HepG2 (cell line): Measurements from ENCODE around the gene CACNG7. TPM values are rescaled to one million over a fixed set of nuclear protein-coding genes. Genes with fewer than 3 reads are reported as not detected.

Source experiments
- ATAC-seq: fragments of 200-7000 bp; cut with Tn5 transposase; 3 replicates; pipeline ENCODE4 v1.9.1; 2020; ENCODE audit warnings: mild to moderate bottlenecking, moderate library complexity
- BruUV-seq: library from RNA; stranded (reverse); fragments of 400-500 nt; replicated peaks from 2 replicates; lab custom pipeline; 2021; lab: Mats Ljungman, UMichigan
- CTCF ChIA-PET: fragments of 300-600 bp; formaldehyde crosslinking; extraction: SDS; loops from one replicate; lab custom pipeline; 2021; ENCODE audit warnings: low total read pairs, inconsistent platforms, low intra/inter-chr PET ratio; lab: Yijun Ruan, JAX
- POLR2A ChIA-PET: fragments of 350-600 bp; sonication (Branson Sonifier 250); formaldehyde crosslinking; loops from one replicate; lab custom pipeline; 2020; ENCODE audit warnings: antibody characterized with exemption, inconsistent platforms; lab: Yijun Ruan, JAX
- DNase-seq: peaks from one replicate; pipeline ENCODE4 v3.0.0-alpha.2; 2015; ENCODE audit warnings: low spot score
- FAIRE-seq: peaks from 3 replicates; lab custom pipeline; 2011; peaks lifted over from hg19 to GRCh38; lab: Jason Lieb, UNC
- H2AFZ ChIP-seq: one replicate; pipeline ENCODE4 v1.6.1; 2011; ENCODE audit warnings: low read length, inconsistent platforms
- H3K27ac ChIP-seq: fragments of 300-600 bp; 3 replicates; pipeline ENCODE4 v1.8.0; 2011; ENCODE audit warnings: mixed run types, mild to moderate bottlenecking, mixed read lengths, low read length, inconsistent platforms; ENCODE audit not compliant: insufficient read depth; ENCODE audit errors: extremely low read length
- H3K27me3 ChIP-seq, 2 experiments: fragments of 200-600 bp in 1 of 2; 2 replicates in 1 of 2; 3 replicates in 1 of 2; pipeline versions ENCODE4 v1.6.0 to v1.8.0; 2011; ENCODE audit warnings: low read length in 2 of 2, mild to moderate bottlenecking in 2 of 2, moderate library complexity in 2 of 2, inconsistent platforms in 1 of 2; ENCODE audit not compliant: insufficient read depth in 2 of 2, control insufficient read depth in 1 of 2
- H3K36me3 ChIP-seq, 2 experiments: fragments of 200-600 bp in 1 of 2; replicated peaks in 1 of 2; 2 replicates in 1 of 2; 3 replicates in 1 of 2; pipeline versions ENCODE4 v1.5.1 to v1.8.0; 2011; ENCODE audit warnings: low read length in 2 of 2, inconsistent platforms in 1 of 2; ENCODE audit not compliant: insufficient read depth in 2 of 2, control insufficient read depth in 1 of 2
- H3K4me1 ChIP-seq: 2 replicates; pipeline ENCODE4 v1.5.1; 2012; ENCODE audit warnings: low read length, inconsistent platforms; ENCODE audit not compliant: insufficient read depth
- H3K4me2 ChIP-seq: 2 replicates; pipeline ENCODE4 v1.6.0; 2011; ENCODE audit warnings: low read depth, low read length, inconsistent platforms
- H3K4me3 ChIP-seq, 3 experiments: fragments of 200-600 bp in 1 of 3; sonication (generic), shearing (Covaris generic) in 1 of 3; replicated peaks in 1 of 3; 2 replicates each; pipeline ENCODE4 v1.5.1; 2011 to 2016; ENCODE audit warnings: low read length in 3 of 3, inconsistent platforms in 2 of 3, low read depth in 2 of 3, mild to moderate bottlenecking in 2 of 3, control low read depth in 1 of 3, mixed read lengths in 1 of 3; ENCODE audit not compliant: insufficient read depth in 1 of 3
- H3K79me2 ChIP-seq: one replicate; pipeline ENCODE4 v1.6.1; 2011; ENCODE audit warnings: low read length, inconsistent platforms; ENCODE audit not compliant: insufficient read depth
- H3K9ac ChIP-seq: 2 replicates; pipeline ENCODE4 v1.6.0; 2011; ENCODE audit warnings: mild to moderate bottlenecking, low read depth, low read length, inconsistent platforms; ENCODE audit not compliant: insufficient read depth
- H3K9me3 ChIP-seq: 2 replicates; pipeline ENCODE4 v1.5.1; 2012; ENCODE audit warnings: mild to moderate bottlenecking, low read length
- H4K20me1 ChIP-seq: 2 replicates; pipeline ENCODE4 v1.6.0; 2011; ENCODE audit warnings: inconsistent platforms, mild to moderate bottlenecking, low read length, moderate library complexity; ENCODE audit not compliant: insufficient read depth
- GABPA ChIP-seq, 2 experiments: IDR thresholded peaks; 2 replicates each; pipeline ENCODE4 v1.6.1; 2011 to 2016; ENCODE audit warnings: low read depth in 2 of 2, low read length in 1 of 2, missing biosample characterization in 1 of 2, missing genetic modification characterization in 1 of 2
- MIER2 ChIP-seq: IDR thresholded peaks from 2 replicates; pipeline ENCODE4 v1.6.1; 2016; ENCODE audit warnings: missing biosample characterization, missing genetic modification reagents
- MTF2 ChIP-seq: sonication (generic); formaldehyde crosslinking; IDR thresholded peaks from 2 replicates; pipeline ENCODE4 v1.5.0; 2020; ENCODE audit warnings: missing genetic modification reagents, borderline replicate concordance
- ZNF124 ChIP-seq: sonication (generic); formaldehyde crosslinking; IDR thresholded peaks from 2 replicates; pipeline ENCODE4 v1.4.0; 2020; ENCODE audit warnings: missing genetic modification reagents
- WGBS: methylation state at CpG from one replicate; pipeline ENCODE4 v1.1.6; 2017; ENCODE audit warnings: low lambda C conversion rate; 5-methylcytosine and 5-hydroxymethylcytosine counted together
- in situ Hi-C: cut with HindIII; loops from 2 replicates; pipeline ENCODE4 v1.10.0; 2017; ENCODE audit warnings: low pct_unique_long_range_greater_than_20kb; ENCODE audit not compliant: extremely low pct_ligation_motif_present
- intact Hi-C: fragments of 100-400 bp; cut with micrococcal nuclease; formaldehyde crosslinking; loops from one replicate; pipeline ENCODE4 v1.10.0; 2022; ENCODE audit not compliant: unreplicated experiment
- polyA plus RNA-seq, 8 experiments: library from polyadenylated mRNA; depleted of rRNA in 3 of 8; stranded (reverse) in 7 of 8; unstranded in 1 of 8; fragments of >200 nt; fragmentation: Illumina TruSeq in 4 of 8; extraction: Trizol in 4 of 8; gene quantifications; 2 replicates each; pipeline versions ENCODE4 v1.2.1 to v1.2.3, GENCODE V29; 2011 to 2016; ENCODE audit warnings: low read depth in 4 of 8, missing spikeins in 1 of 8, mixed read lengths in 1 of 8; ENCODE audit not compliant: insufficient read depth in 1 of 8
- total RNA-seq, 5 experiments: library from RNA; depleted of rRNA; stranded (reverse); fragments of >200 nt; fragmentation: Illumina TruSeq; extraction: Trizol; gene quantifications; 2 replicates each; pipeline ENCODE4 v1.2.3, GENCODE V29; 2016; ENCODE audit warnings: low read depth in 1 of 5
- TF ChIP-seq, protein P1 (sequence below), 2 experiments: IDR thresholded peaks; 2 replicates each; pipeline ENCODE4 v1.6.1; 2011 to 2012; ENCODE audit warnings: low read length in 2 of 2, borderline replicate concordance in 1 of 2, low read depth in 1 of 2, mild to moderate bottlenecking in 1 of 2, moderate library complexity in 1 of 2

The CACNG7 gene
- total and polyA plus RNA-seq, 2 of the 13 experiments (the other 11 are each of a cell fraction or from before 2014, with no cell fraction given): not detected

DNA sequence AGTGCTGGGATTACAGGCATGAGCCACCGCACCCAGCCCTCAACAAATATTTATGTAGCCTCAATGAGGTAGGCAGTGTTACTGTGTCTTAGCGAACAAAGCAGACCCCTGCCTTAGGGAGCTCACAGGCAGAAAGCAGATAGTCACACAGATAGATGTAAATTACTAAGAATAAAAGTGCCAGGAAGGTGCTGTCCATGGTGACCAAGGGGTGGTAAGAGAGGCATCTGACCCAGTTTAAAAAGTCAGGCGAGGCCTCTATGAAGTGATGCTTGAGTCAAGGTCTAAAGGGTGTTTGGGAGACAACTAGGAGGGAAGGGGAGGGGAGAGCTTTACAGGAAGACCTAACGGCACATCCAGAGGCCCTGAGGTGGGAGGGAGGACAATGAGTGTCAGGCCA, 12.4 kb upstream of the CACNG7 start:
- intact Hi-C loops: no loop called here
- Histone ChIP-seq H3K36me3 (no peaks in the 10 kb centered on the region), H3K4me2 (no peak overlapping the region), H3K27me3 (peaks cover 2 to 15% of the 10 kb centered on the region in 2 experiments; a peak in 3 of 5 replicates), H4K20me1 (no peaks in the 10 kb centered on the region), H3K9me3 (no peaks in the 10 kb centered on the region), H2AFZ (no peak overlapping the region), H3K4me1 (no peaks in the 10 kb centered on the region), H3K27ac (no peak overlapping the region)
- WGBS: 1% methylated on average over 4 of the region's 4 CpGs
- ChIA-PET CTCF (no interaction called here), POLR2A (no interaction called here)
- FAIRE-seq (no peak), ATAC-seq (no peak), DNase-seq (no peak)
- no TSS peak for BruUV-seq
- TF ChIP-seq GABPA (IDR thresholded peaks at IDR 0.05; ENCODE audit: low read depth, low read length) (no peak), GABPA (CRISPR knock-in tag; IDR thresholded peaks at IDR 0.05; ENCODE audit: low read depth) (no peak), ZNF124 (no peak), MTF2 (no peak), MIER2 (CRISPR knock-in tag) (peak; percentile 60; the same call in 1 of the 2 replicates)
- TF ChIP-seq, protein P1, sequence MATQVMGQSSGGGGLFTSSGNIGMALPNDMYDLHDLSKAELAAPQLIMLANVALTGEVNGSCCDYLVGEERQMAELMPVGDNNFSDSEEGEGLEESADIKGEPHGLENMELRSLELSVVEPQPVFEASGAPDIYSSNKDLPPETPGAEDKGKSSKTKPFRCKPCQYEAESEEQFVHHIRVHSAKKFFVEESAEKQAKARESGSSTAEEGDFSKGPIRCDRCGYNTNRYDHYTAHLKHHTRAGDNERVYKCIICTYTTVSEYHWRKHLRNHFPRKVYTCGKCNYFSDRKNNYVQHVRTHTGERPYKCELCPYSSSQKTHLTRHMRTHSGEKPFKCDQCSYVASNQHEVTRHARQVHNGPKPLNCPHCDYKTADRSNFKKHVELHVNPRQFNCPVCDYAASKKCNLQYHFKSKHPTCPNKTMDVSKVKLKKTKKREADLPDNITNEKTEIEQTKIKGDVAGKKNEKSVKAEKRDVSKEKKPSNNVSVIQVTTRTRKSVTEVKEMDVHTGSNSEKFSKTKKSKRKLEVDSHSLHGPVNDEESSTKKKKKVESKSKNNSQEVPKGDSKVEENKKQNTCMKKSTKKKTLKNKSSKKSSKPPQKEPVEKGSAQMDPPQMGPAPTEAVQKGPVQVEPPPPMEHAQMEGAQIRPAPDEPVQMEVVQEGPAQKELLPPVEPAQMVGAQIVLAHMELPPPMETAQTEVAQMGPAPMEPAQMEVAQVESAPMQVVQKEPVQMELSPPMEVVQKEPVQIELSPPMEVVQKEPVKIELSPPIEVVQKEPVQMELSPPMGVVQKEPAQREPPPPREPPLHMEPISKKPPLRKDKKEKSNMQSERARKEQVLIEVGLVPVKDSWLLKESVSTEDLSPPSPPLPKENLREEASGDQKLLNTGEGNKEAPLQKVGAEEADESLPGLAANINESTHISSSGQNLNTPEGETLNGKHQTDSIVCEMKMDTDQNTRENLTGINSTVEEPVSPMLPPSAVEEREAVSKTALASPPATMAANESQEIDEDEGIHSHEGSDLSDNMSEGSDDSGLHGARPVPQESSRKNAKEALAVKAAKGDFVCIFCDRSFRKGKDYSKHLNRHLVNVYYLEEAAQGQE (IDR thresholded peaks at IDR 0.05; ENCODE audit: borderline replicate concordance in 1 of 2, low read depth in 1 of 2, low read length in 2 of 2): peak; percentile 23 to 88
- TF ChIP-seq, all 625 proteins: peak for 2
- H3K9ac ChIP-seq: no peak overlapping the region
- no peak overlapping the region for H3K4me3 ChIP-seq
- in situ Hi-C loops: no loop called here
- H3K79me2 ChIP-seq: no peaks in the 10 kb centered on the region
